Vagina (tissue), 2 donors: ENCODE results near the gene INO80C. TPM values are rescaled to one million over a fixed set of nuclear protein-coding genes. Genes with fewer than 3 reads are reported as not detected.

ENCODE experiments used
- DNase-seq, 2 donors: peaks; one replicate each; pipeline ENCODE4 v3.0.0-alpha.2; 2017; ENCODE audit errors: extremely low spot score in 2 of 2
- H3K27ac ChIP-seq: fragments of 200-600 bp; sonication (generic); one replicate; pipeline ENCODE4 v1.5.1; 2019
- H3K27me3 ChIP-seq: fragments of 200-600 bp; sonication (generic); one replicate; pipeline ENCODE4 v1.5.1; 2019
- H3K36me3 ChIP-seq, 2 donors: fragments of 200-600 bp; sonication (generic); one replicate each; pipeline ENCODE4 v1.5.1; 2017 to 2019
- H3K4me1 ChIP-seq: fragments of 200-600 bp; sonication (generic); one replicate; pipeline ENCODE4 v1.5.1; 2019
- H3K4me3 ChIP-seq, 2 donors: fragments of 200-600 bp; sonication (generic); 1 replicate in 1 of 2; 2 replicates in 1 of 2; pipeline ENCODE4 v1.5.1; 2016 to 2019
- H3K9me3 ChIP-seq: fragments of 200-600 bp; sonication (generic); one replicate; pipeline ENCODE4 v1.5.1; 2019
- POLR2A ChIP-seq, 2 donors: fragments of 450-650 bp; IDR thresholded peaks; one replicate each; pipeline ENCODE4 v1.6.1; 2017; ENCODE audit warnings: antibody characterized with exemption in 2 of 2, mild to moderate bottlenecking in 2 of 2, moderate library complexity in 2 of 2
- POLR2AphosphoS5 ChIP-seq, 2 donors: sonication (generic); formaldehyde crosslinking; IDR thresholded peaks; one replicate each; pipeline ENCODE4 v1.9.0; 2017; ENCODE audit warnings: antibody characterized with exemption in 2 of 2, mild to moderate bottlenecking in 2 of 2, low read depth in 1 of 2; ENCODE audit not compliant: insufficient read depth in 1 of 2
- intact Hi-C: fragments of 100-400 bp; cut with DNase I; formaldehyde crosslinking; loops from one replicate; pipeline ENCODE4 v1.15.1; 2023
- total RNA-seq: library from RNA; depleted of rRNA; stranded (reverse); fragments of >200 nt; gene quantifications from one replicate; pipeline ENCODE4 v1.2.3, GENCODE V29; 2016
- TF ChIP-seq, protein P1 (sequence below), 3 experiments: fragments of 450-650 bp in 2 of 3; fragments of 200-600 bp in 1 of 3; sonication (generic) in 1 of 3; IDR thresholded peaks; one replicate each; pipeline ENCODE4 v1.5.1; 2017 to 2019; ENCODE audit warnings: antibody characterized with exemption in 3 of 3, mild to moderate bottlenecking in 2 of 3, moderate library complexity in 2 of 3

Gene INO80C
- total RNA-seq, 1 donor from 2014 or later, result 21.1 TPM

DNA sequence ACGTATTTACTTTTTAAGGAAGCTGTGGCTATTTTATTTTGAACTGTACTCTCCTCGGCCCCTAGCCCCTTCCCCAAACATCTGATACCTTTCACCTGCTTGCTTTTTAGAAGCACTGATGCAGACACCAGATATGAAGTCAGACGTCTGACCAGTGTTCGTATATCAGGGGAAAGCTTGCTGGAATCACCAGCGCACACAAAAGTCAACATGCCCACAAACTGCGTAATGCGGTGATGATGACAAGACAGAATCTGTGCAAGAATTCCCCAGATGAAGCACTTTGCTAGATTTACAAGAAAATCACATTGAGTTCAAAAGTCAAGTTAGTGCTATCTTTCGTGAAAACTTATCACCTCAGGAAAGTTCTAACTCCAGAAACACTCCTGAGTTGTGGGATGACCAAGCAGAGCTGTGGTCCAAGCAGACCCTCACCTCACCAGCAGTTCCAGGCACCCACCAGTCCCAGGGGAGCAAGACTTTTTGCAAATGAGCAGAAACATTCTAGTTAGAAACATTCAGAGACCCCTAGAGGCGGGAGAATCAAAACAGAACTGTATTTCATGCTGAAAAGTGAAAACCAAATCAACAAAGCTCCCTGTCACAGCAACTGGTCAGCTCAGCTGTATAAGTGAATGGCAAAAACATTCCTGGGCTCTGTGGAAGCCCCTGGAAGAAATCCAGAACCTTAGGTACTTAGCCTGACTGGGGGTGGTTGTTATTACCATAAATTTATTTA is 55.7 kb downstream of the INO80C start:
- Histone ChIP-seq H3K4me3 (no peak overlapping the region), H3K36me3 (no peaks in the 10 kb centered on the region), H3K27me3 (no peaks in the 10 kb centered on the region), H3K9me3 (no peaks in the 10 kb centered on the region), H3K4me1 (peaks cover 20% of the 10 kb centered on the region), H3K27ac (no peak overlapping the region)
- TF ChIP-seq POLR2AphosphoS5 (IDR thresholded peaks at IDR 0.05; ENCODE audit: insufficient read depth in 1 of 2, low read depth in 1 of 2) (no peak), POLR2A (IDR thresholded peaks at IDR 0.05) (no peak)
- TF ChIP-seq, protein P1, sequence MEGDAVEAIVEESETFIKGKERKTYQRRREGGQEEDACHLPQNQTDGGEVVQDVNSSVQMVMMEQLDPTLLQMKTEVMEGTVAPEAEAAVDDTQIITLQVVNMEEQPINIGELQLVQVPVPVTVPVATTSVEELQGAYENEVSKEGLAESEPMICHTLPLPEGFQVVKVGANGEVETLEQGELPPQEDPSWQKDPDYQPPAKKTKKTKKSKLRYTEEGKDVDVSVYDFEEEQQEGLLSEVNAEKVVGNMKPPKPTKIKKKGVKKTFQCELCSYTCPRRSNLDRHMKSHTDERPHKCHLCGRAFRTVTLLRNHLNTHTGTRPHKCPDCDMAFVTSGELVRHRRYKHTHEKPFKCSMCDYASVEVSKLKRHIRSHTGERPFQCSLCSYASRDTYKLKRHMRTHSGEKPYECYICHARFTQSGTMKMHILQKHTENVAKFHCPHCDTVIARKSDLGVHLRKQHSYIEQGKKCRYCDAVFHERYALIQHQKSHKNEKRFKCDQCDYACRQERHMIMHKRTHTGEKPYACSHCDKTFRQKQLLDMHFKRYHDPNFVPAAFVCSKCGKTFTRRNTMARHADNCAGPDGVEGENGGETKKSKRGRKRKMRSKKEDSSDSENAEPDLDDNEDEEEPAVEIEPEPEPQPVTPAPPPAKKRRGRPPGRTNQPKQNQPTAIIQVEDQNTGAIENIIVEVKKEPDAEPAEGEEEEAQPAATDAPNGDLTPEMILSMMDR (IDR thresholded peaks at IDR 0.05), result no peak
- intact Hi-C loops, result no loop called here
- DNase-seq, result no peak

- no peaks in the 10 kb centered on the region for H3K27me3 ChIP-seq
- TF ChIP-seq POLR2AphosphoS5 (IDR thresholded peaks at IDR 0.05; ENCODE audit: insufficient read depth in 1 of 2, low read depth in 1 of 2) (no peak), POLR2A (IDR thresholded peaks at IDR 0.05) (no peak)
- TF ChIP-seq, protein P1 (IDR thresholded peaks at IDR 0.05), result no peak
- H3K27ac ChIP-seq, result no peak overlapping the region
- H3K4me1 ChIP-seq, result peaks cover 20% of the 10 kb centered on the region
- no peak overlapping the region for H3K4me3 ChIP-seq
- intact Hi-C loops, result no loop called here
- no peaks in the 10 kb centered on the region for H3K9me3 ChIP-seq
- no peak for DNase-seq
- no peaks in the 10 kb centered on the region for H3K36me3 ChIP-seq
Measured at GRCh38 chr18:35438480-35439234, 59.1 kb downstream of the INO80C start.

GRCh38 chr18:35437836-35438235 is 59.9 kb downstream of the INO80C start:
- H3K4me1 ChIP-seq, result peaks cover 15% of the 10 kb centered on the region
- no peak overlapping the region for H3K4me3 ChIP-seq
- DNase-seq, result no peak
- TF ChIP-seq, protein P1 (IDR thresholded peaks at IDR 0.05), result no peak
- no peak for TF ChIP-seq POLR2A (IDR thresholded peaks at IDR 0.05)
- TF ChIP-seq POLR2AphosphoS5 (IDR thresholded peaks at IDR 0.05; ENCODE audit: insufficient read depth in 1 of 2, low read depth in 1 of 2), result no peak
- H3K27ac ChIP-seq, result no peak overlapping the region
- no peaks in the 10 kb centered on the region for H3K36me3 ChIP-seq
- H3K9me3 ChIP-seq, result no peaks in the 10 kb centered on the region
- no peaks in the 10 kb centered on the region for H3K27me3 ChIP-seq
- intact Hi-C loops, result no loop called here

DNA sequence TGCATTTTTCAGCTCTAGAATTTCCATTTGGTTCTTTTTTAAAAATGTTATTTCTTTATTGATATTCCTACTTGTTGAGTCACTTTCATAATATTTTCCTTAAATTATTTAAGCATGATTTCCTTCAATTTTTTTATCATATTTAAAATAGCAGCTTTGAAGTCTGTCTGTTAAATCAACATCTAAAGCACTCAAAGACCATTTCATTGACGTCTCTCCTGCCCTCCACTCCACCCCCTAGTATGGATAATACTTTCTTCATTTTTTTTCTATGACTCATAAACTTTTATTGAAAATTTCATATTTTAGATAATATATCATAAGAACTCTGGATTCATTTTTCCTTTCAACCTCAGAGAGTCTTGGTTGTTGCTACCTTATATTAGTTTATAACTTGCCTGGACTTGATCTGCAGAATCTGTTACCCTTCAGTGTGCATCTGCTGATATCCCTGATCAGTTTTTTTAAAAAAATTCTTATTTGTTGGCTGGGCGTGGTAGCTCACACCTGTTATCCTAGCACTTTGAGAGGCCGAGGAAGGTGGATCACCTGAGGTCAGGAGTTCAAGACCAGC is 61.6 kb downstream of the INO80C start:
- TF ChIP-seq POLR2AphosphoS5 (IDR thresholded peaks at IDR 0.05; ENCODE audit: insufficient read depth in 1 of 2, low read depth in 1 of 2) (no peak), POLR2A (IDR thresholded peaks at IDR 0.05) (no peak)
- TF ChIP-seq, protein P1 (IDR thresholded peaks at IDR 0.05), result no peak
- no peaks in the 10 kb centered on the region for H3K36me3 ChIP-seq
- H3K9me3 ChIP-seq, result no peaks in the 10 kb centered on the region
- no peak overlapping the region for H3K4me3 ChIP-seq
- no peaks in the 10 kb centered on the region for H3K4me1 ChIP-seq
- DNase-seq, result no peak
- intact Hi-C loops, result no loop called here
- H3K27me3 ChIP-seq, result no peaks in the 10 kb centered on the region
- H3K27ac ChIP-seq, result no peak overlapping the region
